HL-60 (cell line): Measurements from ENCODE around the gene BHLHE40.

ENCODE experiments used
- DNase-seq, 2 experiments: peaks; one replicate each; pipeline ENCODE4 v3.0.0-alpha.2; 2010 to 2020; ENCODE audit warnings: low read depth in 1 of 2, low spot score in 1 of 2
- H3K27ac ChIP-seq: fragments of 250-450 bp; sonication (Bioruptor Pico); replicated peaks from 2 replicates; pipeline ENCODE4 v1.5.1; 2020; ENCODE audit warnings: mild to moderate bottlenecking, moderate library complexity
- H3K27me3 ChIP-seq: fragments of 250-450 bp; sonication (Bioruptor Pico); 2 replicates; pipeline ENCODE4 v1.5.1; 2021; ENCODE audit warnings: mild to moderate bottlenecking, moderate library complexity; ENCODE audit not compliant: insufficient read depth, poor library complexity, severe bottlenecking
- H3K4me3 ChIP-seq: replicated peaks from 2 replicates; pipeline ENCODE4 v1.5.1; 2011; ENCODE audit warnings: mild to moderate bottlenecking, control low read depth, low read length; ENCODE audit not compliant: insufficient read depth
- CTCF ChIP-seq: IDR thresholded peaks from one replicate; pipeline ENCODE4 v1.5.1; 2011; ENCODE audit warnings: low read length, control low read depth, inconsistent platforms; ENCODE audit not compliant: insufficient read depth
- GABPA ChIP-seq: IDR thresholded peaks from 2 replicates; pipeline ENCODE4 v1.6.1; 2012; ENCODE audit warnings: low read depth
- POLR2AphosphoS5 ChIP-seq: IDR thresholded peaks from 2 replicates; pipeline ENCODE4 v1.6.1; 2012; ENCODE audit warnings: low read depth
- REST ChIP-seq: IDR thresholded peaks from 2 replicates; pipeline ENCODE4 v1.6.1; 2012; ENCODE audit warnings: low read depth; ENCODE audit not compliant: insufficient replicate concordance
- SPI1 ChIP-seq: IDR thresholded peaks from 2 replicates; pipeline ENCODE4 v1.6.1; 2012; ENCODE audit warnings: low read depth, mild to moderate bottlenecking, borderline replicate concordance

The BHLHE40 gene

GRCh38 chr3:5001135-5001534, 21.9 kb downstream of the BHLHE40 start:
- no peak for TF ChIP-seq REST
- TF ChIP-seq GABPA, result no peak
- TF ChIP-seq POLR2AphosphoS5, result no peak
- TF ChIP-seq SPI1, result no peak
- TF ChIP-seq CTCF, result no peak
- Histone ChIP-seq H3K27me3 (no peaks in the 10 kb centered on the region), H3K27ac (no peak overlapping the region), H3K4me3 (no peak overlapping the region)
- DNase-seq, result no peak

GRCh38 chr3:5001805-5002173, 22.6 kb downstream of the BHLHE40 start:
- Histone ChIP-seq H3K27ac (no peak overlapping the region), H3K27me3 (no peaks in the 10 kb centered on the region), H3K4me3 (no peak overlapping the region)
- no peak for TF ChIP-seq SPI1
- no peak for TF ChIP-seq GABPA
- TF ChIP-seq POLR2AphosphoS5, result no peak
- TF ChIP-seq CTCF, result no peak
- no peak for TF ChIP-seq REST
- no peak for DNase-seq

GRCh38 chr3:5002174-5002870, 23.1 kb downstream of the BHLHE40 start:
- Histone ChIP-seq H3K27ac (no peak overlapping the region), H3K4me3 (no peak overlapping the region), H3K27me3 (no peaks in the 10 kb centered on the region)
- DNase-seq, result peak in 1 of 2 experiments; percentile 29
- TF ChIP-seq SPI1 (no peak), GABPA (no peak), POLR2AphosphoS5 (no peak), CTCF (no peak), REST (no peak)
